OCI-LY7 (cell line): ENCODE measurements around the gene TMED1. TPM values are rescaled to one million over a fixed set of nuclear protein-coding genes. Genes with fewer than 3 reads are reported as not detected.

Source experiments
- BruUV-seq: library from RNA; stranded (reverse); fragments of 400-500 nt; replicated peaks from 2 replicates; lab custom pipeline; 2021; lab: Mats Ljungman, UMichigan
- CTCF ChIA-PET: fragments of 300-600 bp; sonication (Branson Sonifier 250); formaldehyde crosslinking; loops from one replicate; lab custom pipeline; 2022; ENCODE audit warnings: antibody characterized with exemption; ENCODE audit not compliant: unreplicated experiment; lab: Charles Lee
- POLR2A ChIA-PET: fragments of 300-600 bp; sonication (Branson Sonifier 250); formaldehyde crosslinking; loops from one replicate; lab custom pipeline; 2022; ENCODE audit warnings: antibody characterized with exemption; lab: Charles Lee
- DNase-seq: peaks from one replicate; pipeline ENCODE4 v3.0.0-alpha.2; 2015; ENCODE audit warnings: low spot score
- H2AFZ ChIP-seq: fragments of 200-600 bp; sonication (generic), shearing (Covaris generic); 2 replicates; pipeline ENCODE4 v1.6.1; 2014; ENCODE audit warnings: mild to moderate bottlenecking, antibody characterized with exemption, low read length, moderate library complexity
- H3K27ac ChIP-seq: fragments of 200-600 bp; sonication (generic); 2 replicates; pipeline ENCODE4 v1.5.1; 2014; ENCODE audit warnings: mixed run types, low read depth, mild to moderate bottlenecking, moderate library complexity, low read length, inconsistent platforms; ENCODE audit not compliant: poor library complexity, severe bottlenecking
- H3K36me3 ChIP-seq: fragments of 200-600 bp; sonication (generic); 2 replicates; pipeline ENCODE4 v1.6.1; 2014; ENCODE audit warnings: mild to moderate bottlenecking, antibody characterized with exemption, low read length, moderate library complexity, mixed read lengths; ENCODE audit not compliant: insufficient read depth
- H3K4me1 ChIP-seq: fragments of 200-600 bp; sonication (generic); 2 replicates; pipeline ENCODE4 v1.5.1; 2014; ENCODE audit warnings: mild to moderate bottlenecking, low read length; ENCODE audit not compliant: insufficient read depth, poor library complexity, severe bottlenecking
- H3K4me2 ChIP-seq: fragments of 200-600 bp; sonication (generic); 2 replicates; pipeline ENCODE4 v1.6.1; 2014; ENCODE audit warnings: mild to moderate bottlenecking, low read length
- H3K4me3 ChIP-seq: fragments of 200-600 bp; sonication (generic); 2 replicates; pipeline ENCODE4 v1.5.1; 2014; ENCODE audit warnings: mild to moderate bottlenecking, low read depth, low read length; ENCODE audit not compliant: poor library complexity, severe bottlenecking
- H3K79me2 ChIP-seq: fragments of 200-600 bp; sonication (generic); 2 replicates; pipeline ENCODE4 v1.6.1; 2016; ENCODE audit warnings: low read depth, mild to moderate bottlenecking, low read length, moderate library complexity, mixed read lengths; ENCODE audit not compliant: insufficient read depth
- H3K9me2 ChIP-seq: fragments of 200-600 bp; sonication (generic); 2 replicates; pipeline ENCODE4 v1.6.1; 2016; ENCODE audit warnings: mild to moderate bottlenecking, low read length, mixed read lengths; ENCODE audit not compliant: insufficient read depth
- H3K9me3 ChIP-seq: fragments of 200-600 bp; sonication (generic); 2 replicates; pipeline ENCODE4 v1.6.1; 2014; ENCODE audit warnings: mild to moderate bottlenecking, mixed run types, low read length, mixed read lengths
- H4K20me1 ChIP-seq: fragments of 200-600 bp; sonication (generic); 2 replicates; pipeline ENCODE4 v1.6.1; 2014; ENCODE audit warnings: mild to moderate bottlenecking, antibody characterized with exemption, low read length, moderate library complexity, mixed read lengths; ENCODE audit not compliant: insufficient read depth
- EZH2phosphoT487 ChIP-seq: fragments of 200-600 bp; sonication (generic); IDR thresholded peaks from 2 replicates; pipeline ENCODE4 v1.6.1; 2018; ENCODE audit warnings: low read depth, borderline replicate concordance, mild to moderate bottlenecking, mixed run types, antibody characterized with exemption, low read length, moderate library complexity, mixed read lengths
- intact Hi-C: fragments of 100-400 bp; cut with micrococcal nuclease; formaldehyde crosslinking; loops from one replicate; pipeline ENCODE4 v1.10.0; 2022; ENCODE audit not compliant: unreplicated experiment
- total RNA-seq, 2 experiments: library from RNA; depleted of rRNA in 1 of 2; stranded (reverse); fragments of >200 nt in 1 of 2; shearing (Covaris generic) in 1 of 2; gene quantifications; 2 replicates each; pipeline ENCODE4 v1.2.3, GENCODE V29; 2014 to 2022
- TF ChIP-seq, protein P1 (sequence below): fragments of 200-600 bp; sonication (generic); conservative IDR thresholded peaks from 2 replicates; pipeline ENCODE4 v1.5.1; 2014; ENCODE audit warnings: mild to moderate bottlenecking, antibody characterized with exemption, low read length, moderate library complexity, mixed read lengths

TMED1 gene
- total RNA-seq, 2 experiments from 2014 or later, result 13.2 to 22.5 TPM

DNA sequence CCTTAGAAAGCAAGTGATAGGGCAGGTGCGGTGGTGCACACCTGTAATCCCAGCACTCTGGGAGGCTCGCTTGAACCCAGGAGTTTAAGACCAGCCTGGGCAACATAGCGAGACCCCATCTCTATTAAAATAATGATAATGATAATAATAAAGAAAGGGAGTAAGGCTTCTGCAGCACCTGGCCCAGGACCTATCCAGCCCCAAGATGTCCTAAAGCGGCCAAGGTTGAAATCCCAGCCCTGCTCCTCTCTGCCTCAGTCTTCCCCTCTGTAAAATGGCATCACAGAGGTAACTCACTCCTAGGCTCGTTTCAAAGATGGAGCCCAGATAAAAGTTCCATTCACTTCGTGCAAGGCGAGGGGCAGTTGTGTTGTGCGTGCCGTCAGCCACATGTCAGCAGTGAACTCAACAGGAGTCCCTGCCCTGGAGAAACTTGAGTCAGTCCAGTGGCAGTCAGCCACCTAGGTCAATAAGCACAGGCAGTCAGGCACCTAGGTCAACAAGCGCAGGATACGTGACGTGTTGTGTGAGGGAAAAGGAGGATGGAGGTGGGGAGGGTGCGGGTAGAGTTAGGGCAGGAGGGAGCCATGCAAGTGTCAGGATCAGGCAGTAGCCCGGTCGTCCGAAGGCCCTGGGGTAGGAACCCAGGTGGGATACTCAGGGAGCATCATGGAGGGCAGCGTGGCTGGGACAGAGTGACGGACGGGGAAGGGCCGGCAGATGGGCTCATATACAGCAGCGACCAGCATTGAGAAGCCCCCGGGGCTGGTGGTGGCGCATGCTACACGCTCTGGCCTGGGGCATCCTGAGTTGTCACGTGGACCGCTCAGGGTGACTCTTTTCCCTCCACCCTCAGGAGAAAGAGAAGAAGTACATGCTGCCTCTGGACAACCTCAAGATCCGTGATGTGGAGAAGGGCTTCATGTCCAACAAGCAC is 16.6 kb downstream of the TMED1 start:
- Histone ChIP-seq H4K20me1 (no peaks in the 10 kb centered on the region), H2AFZ (no peak overlapping the region), H3K9me3 (no peaks in the 10 kb centered on the region), H3K9me2 (no peaks in the 10 kb centered on the region), H3K4me2 (no peak overlapping the region), H3K4me3 (no peak overlapping the region), H3K4me1 (no peaks in the 10 kb centered on the region), H3K36me3 (peaks cover 38% of the 10 kb centered on the region), H3K27ac (no peak overlapping the region), H3K79me2 (no peaks in the 10 kb centered on the region)
- TF ChIP-seq, protein P1, sequence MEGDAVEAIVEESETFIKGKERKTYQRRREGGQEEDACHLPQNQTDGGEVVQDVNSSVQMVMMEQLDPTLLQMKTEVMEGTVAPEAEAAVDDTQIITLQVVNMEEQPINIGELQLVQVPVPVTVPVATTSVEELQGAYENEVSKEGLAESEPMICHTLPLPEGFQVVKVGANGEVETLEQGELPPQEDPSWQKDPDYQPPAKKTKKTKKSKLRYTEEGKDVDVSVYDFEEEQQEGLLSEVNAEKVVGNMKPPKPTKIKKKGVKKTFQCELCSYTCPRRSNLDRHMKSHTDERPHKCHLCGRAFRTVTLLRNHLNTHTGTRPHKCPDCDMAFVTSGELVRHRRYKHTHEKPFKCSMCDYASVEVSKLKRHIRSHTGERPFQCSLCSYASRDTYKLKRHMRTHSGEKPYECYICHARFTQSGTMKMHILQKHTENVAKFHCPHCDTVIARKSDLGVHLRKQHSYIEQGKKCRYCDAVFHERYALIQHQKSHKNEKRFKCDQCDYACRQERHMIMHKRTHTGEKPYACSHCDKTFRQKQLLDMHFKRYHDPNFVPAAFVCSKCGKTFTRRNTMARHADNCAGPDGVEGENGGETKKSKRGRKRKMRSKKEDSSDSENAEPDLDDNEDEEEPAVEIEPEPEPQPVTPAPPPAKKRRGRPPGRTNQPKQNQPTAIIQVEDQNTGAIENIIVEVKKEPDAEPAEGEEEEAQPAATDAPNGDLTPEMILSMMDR, result no peak
- TF ChIP-seq EZH2phosphoT487, result no peak
- no TSS peak for BruUV-seq
- ChIA-PET POLR2A (no interaction called here), CTCF (no interaction called here)
- DNase-seq, result no peak
- intact Hi-C loops, result loop anchor here (1.0 kb wide), 1 partner anchor 102 kb away; no protein-coding TSS in a partner anchor

DNA sequence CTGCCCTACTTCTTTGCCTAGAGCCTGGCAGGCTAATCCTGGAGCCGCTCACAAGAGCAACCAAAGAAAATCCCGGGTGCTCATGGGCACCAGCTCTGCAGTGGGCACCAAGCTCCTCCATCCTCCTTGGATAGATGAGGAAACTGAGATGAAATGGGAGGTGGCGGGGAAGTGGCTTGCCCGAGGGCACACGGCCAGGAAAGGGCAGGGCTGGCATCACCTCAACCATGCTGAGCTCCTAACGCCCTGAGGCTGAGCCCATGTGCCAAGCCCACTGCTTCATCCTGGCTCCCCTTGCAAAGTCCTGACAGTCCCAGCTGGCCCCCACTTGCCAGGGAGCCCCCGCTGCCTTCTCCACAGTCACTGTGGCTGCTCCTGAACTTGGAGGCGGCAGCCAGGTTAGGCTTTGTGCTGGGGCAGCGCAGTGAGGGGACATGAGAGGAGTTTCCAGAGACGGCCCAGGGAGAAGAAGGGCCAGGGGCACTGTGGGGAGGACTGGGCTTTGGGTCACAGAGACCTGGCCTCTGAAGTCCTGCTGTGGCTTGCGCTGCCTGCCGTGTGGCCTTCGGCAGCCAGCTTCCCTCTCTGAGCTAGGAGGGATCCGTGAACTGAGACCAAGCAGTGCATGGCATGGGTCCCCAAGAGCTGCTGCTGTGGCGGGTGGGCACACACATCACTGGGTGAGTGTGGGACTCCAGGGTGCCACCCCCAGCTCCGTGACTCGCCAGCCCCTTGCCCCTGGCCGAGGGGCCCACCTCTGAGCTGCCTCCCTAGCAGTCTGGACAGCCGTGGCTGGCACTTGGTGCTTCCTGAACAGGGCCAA is 17.5 kb downstream of the TMED1 start:
- Histone ChIP-seq H3K4me3 (no peak overlapping the region), H3K4me1 (no peaks in the 10 kb centered on the region), H3K36me3 (peaks cover 30% of the 10 kb centered on the region), H3K27ac (no peak overlapping the region), H3K9me2 (no peaks in the 10 kb centered on the region), H3K9me3 (no peaks in the 10 kb centered on the region), H4K20me1 (no peaks in the 10 kb centered on the region), H3K4me2 (no peak overlapping the region), H2AFZ (no peak overlapping the region), H3K79me2 (no peaks in the 10 kb centered on the region)
- intact Hi-C loops, result no loop called here
- TF ChIP-seq, protein P1, result no peak
- no peak for TF ChIP-seq EZH2phosphoT487
- BruUV-seq, result no TSS peak
- POLR2A ChIA-PET, result no interaction called here
- CTCF ChIA-PET, result no interaction called here
- DNase-seq, result no peak
